HEK293 (cell line): ENCODE data around the gene TYSND1.

Source experiments
- MYNN ChIP-seq: fragments of 450-650 bp; formaldehyde crosslinking; IDR thresholded peaks from 2 replicates; pipeline ENCODE4 v1.5.1; 2016; ENCODE audit warnings: missing biosample characterization, missing genetic modification characterization, borderline replicate concordance
- TCF7L2 ChIP-seq: IDR thresholded peaks from 2 replicates; pipeline ENCODE4 v1.6.1; 2011; ENCODE audit warnings: low read depth, mild to moderate bottlenecking, inconsistent platforms, low read length, moderate library complexity, borderline replicate concordance

GRCh38 chr10:70144372-70145110 lies 2.0 kb downstream of the TYSND1 start:
- TF ChIP-seq TCF7L2 (no peak), MYNN (tag by site-specific recombination) (no peak)
